HepG2 (cell line): ENCODE data around the gene SRP14. TPM values are rescaled to one million over a fixed set of nuclear protein-coding genes. Genes with fewer than 3 reads are reported as not detected.

ENCODE experiments used
- ATAC-seq: fragments of 200-7000 bp; cut with Tn5 transposase; 3 replicates; pipeline ENCODE4 v1.9.1; 2020; ENCODE audit warnings: mild to moderate bottlenecking, moderate library complexity
- BruUV-seq: library from RNA; stranded (reverse); fragments of 400-500 nt; replicated peaks from 2 replicates; lab custom pipeline; 2021; lab: Mats Ljungman, UMichigan
- CTCF ChIA-PET: fragments of 300-600 bp; formaldehyde crosslinking; extraction: SDS; loops from one replicate; lab custom pipeline; 2021; ENCODE audit warnings: low total read pairs, inconsistent platforms, low intra/inter-chr PET ratio; lab: Yijun Ruan, JAX
- POLR2A ChIA-PET: fragments of 350-600 bp; sonication (Branson Sonifier 250); formaldehyde crosslinking; loops from one replicate; lab custom pipeline; 2020; ENCODE audit warnings: antibody characterized with exemption, inconsistent platforms; lab: Yijun Ruan, JAX
- DNase-seq: peaks from one replicate; pipeline ENCODE4 v3.0.0-alpha.2; 2015; ENCODE audit warnings: low spot score
- FAIRE-seq: peaks from 3 replicates; lab custom pipeline; 2011; peaks lifted over from hg19 to GRCh38; lab: Jason Lieb, UNC
- H2AFZ ChIP-seq: one replicate; pipeline ENCODE4 v1.6.1; 2011; ENCODE audit warnings: low read length, inconsistent platforms
- H3K27ac ChIP-seq: fragments of 300-600 bp; 3 replicates; pipeline ENCODE4 v1.8.0; 2011; ENCODE audit warnings: mixed run types, mild to moderate bottlenecking, mixed read lengths, low read length, inconsistent platforms; ENCODE audit not compliant: insufficient read depth; ENCODE audit errors: extremely low read length
- H3K27me3 ChIP-seq, 2 experiments: fragments of 200-600 bp in 1 of 2; 2 replicates in 1 of 2; 3 replicates in 1 of 2; pipeline versions ENCODE4 v1.6.0 to v1.8.0; 2011; ENCODE audit warnings: low read length in 2 of 2, mild to moderate bottlenecking in 2 of 2, moderate library complexity in 2 of 2, inconsistent platforms in 1 of 2; ENCODE audit not compliant: insufficient read depth in 2 of 2, control insufficient read depth in 1 of 2
- H3K36me3 ChIP-seq, 2 experiments: fragments of 200-600 bp in 1 of 2; replicated peaks in 1 of 2; 2 replicates in 1 of 2; 3 replicates in 1 of 2; pipeline versions ENCODE4 v1.5.1 to v1.8.0; 2011; ENCODE audit warnings: low read length in 2 of 2, inconsistent platforms in 1 of 2; ENCODE audit not compliant: insufficient read depth in 2 of 2, control insufficient read depth in 1 of 2
- H3K4me1 ChIP-seq: 2 replicates; pipeline ENCODE4 v1.5.1; 2012; ENCODE audit warnings: low read length, inconsistent platforms; ENCODE audit not compliant: insufficient read depth
- H3K4me2 ChIP-seq: 2 replicates; pipeline ENCODE4 v1.6.0; 2011; ENCODE audit warnings: low read depth, low read length, inconsistent platforms
- H3K4me3 ChIP-seq, 3 experiments: fragments of 200-600 bp in 1 of 3; sonication (generic), shearing (Covaris generic) in 1 of 3; replicated peaks in 1 of 3; 2 replicates each; pipeline ENCODE4 v1.5.1; 2011 to 2016; ENCODE audit warnings: low read length in 3 of 3, inconsistent platforms in 2 of 3, low read depth in 2 of 3, mild to moderate bottlenecking in 2 of 3, control low read depth in 1 of 3, mixed read lengths in 1 of 3; ENCODE audit not compliant: insufficient read depth in 1 of 3
- H3K79me2 ChIP-seq: one replicate; pipeline ENCODE4 v1.6.1; 2011; ENCODE audit warnings: low read length, inconsistent platforms; ENCODE audit not compliant: insufficient read depth
- H3K9ac ChIP-seq: 2 replicates; pipeline ENCODE4 v1.6.0; 2011; ENCODE audit warnings: mild to moderate bottlenecking, low read depth, low read length, inconsistent platforms; ENCODE audit not compliant: insufficient read depth
- H3K9me3 ChIP-seq: 2 replicates; pipeline ENCODE4 v1.5.1; 2012; ENCODE audit warnings: mild to moderate bottlenecking, low read length
- H4K20me1 ChIP-seq: 2 replicates; pipeline ENCODE4 v1.6.0; 2011; ENCODE audit warnings: inconsistent platforms, mild to moderate bottlenecking, low read length, moderate library complexity; ENCODE audit not compliant: insufficient read depth
- DMTF1 ChIP-seq: sonication (generic); formaldehyde crosslinking; IDR thresholded peaks from 2 replicates; pipeline ENCODE4 v1.4.0; 2020; ENCODE audit warnings: mild to moderate bottlenecking, missing genetic modification reagents
- DZIP1 ChIP-seq: sonication (generic); formaldehyde crosslinking; IDR thresholded peaks from 2 replicates; pipeline ENCODE4 v1.5.0; 2020; ENCODE audit warnings: mild to moderate bottlenecking, missing genetic modification reagents
- GATAD2A ChIP-seq: IDR thresholded peaks from 2 replicates; pipeline ENCODE4 v1.6.1; 2016
- NCOA2 ChIP-seq: sonication (generic); formaldehyde crosslinking; IDR thresholded peaks from 2 replicates; pipeline ENCODE4 v1.8.0; 2022; ENCODE audit warnings: inconsistent platforms
- NFE2L2 ChIP-seq: fragments of 150-350 bp; IDR thresholded peaks from 2 replicates; pipeline ENCODE4 v1.6.1; 2014; ENCODE audit warnings: low read length
- RBFOX2 ChIP-seq: fragments of 200-400 bp; formaldehyde crosslinking; IDR thresholded peaks from 2 replicates; pipeline ENCODE4 v1.6.1; 2017; ENCODE audit warnings: low read depth, mild to moderate bottlenecking, low read length
- TIGD3 ChIP-seq: sonication (generic); formaldehyde crosslinking; IDR thresholded peaks from 2 replicates; pipeline ENCODE4 v1.5.1; 2020; ENCODE audit warnings: mild to moderate bottlenecking, missing genetic modification reagents, borderline replicate concordance
- ZC3H13 ChIP-seq: sonication (generic); formaldehyde crosslinking; IDR thresholded peaks from 2 replicates; pipeline ENCODE4 v1.8.1; 2023; ENCODE audit warnings: mild to moderate bottlenecking, missing genetic modification reagents, moderate library complexity
- ZIK1 ChIP-seq: sonication (generic); formaldehyde crosslinking; IDR thresholded peaks from 2 replicates; pipeline ENCODE4 v1.5.0; 2020; ENCODE audit warnings: mild to moderate bottlenecking, low read depth, missing genetic modification reagents, borderline replicate concordance
- ZNF335 ChIP-seq: sonication (generic); formaldehyde crosslinking; IDR thresholded peaks from 2 replicates; pipeline ENCODE4 v1.4.0; 2020; ENCODE audit warnings: missing genetic modification reagents
- WGBS: methylation state at CpG from one replicate; pipeline ENCODE4 v1.1.6; 2017; ENCODE audit warnings: low lambda C conversion rate; 5-methylcytosine and 5-hydroxymethylcytosine counted together
- in situ Hi-C: cut with HindIII; loops from 2 replicates; pipeline ENCODE4 v1.10.0; 2017; ENCODE audit warnings: low pct_unique_long_range_greater_than_20kb; ENCODE audit not compliant: extremely low pct_ligation_motif_present
- intact Hi-C: fragments of 100-400 bp; cut with micrococcal nuclease; formaldehyde crosslinking; loops from one replicate; pipeline ENCODE4 v1.10.0; 2022; ENCODE audit not compliant: unreplicated experiment
- polyA plus RNA-seq, 8 experiments: library from polyadenylated mRNA; depleted of rRNA in 3 of 8; stranded (reverse) in 7 of 8; unstranded in 1 of 8; fragments of >200 nt; fragmentation: Illumina TruSeq in 4 of 8; extraction: Trizol in 4 of 8; gene quantifications; 2 replicates each; pipeline versions ENCODE4 v1.2.1 to v1.2.3, GENCODE V29; 2011 to 2016; ENCODE audit warnings: low read depth in 4 of 8, missing spikeins in 1 of 8, mixed read lengths in 1 of 8; ENCODE audit not compliant: insufficient read depth in 1 of 8
- total RNA-seq, 5 experiments: library from RNA; depleted of rRNA; stranded (reverse); fragments of >200 nt; fragmentation: Illumina TruSeq; extraction: Trizol; gene quantifications; 2 replicates each; pipeline ENCODE4 v1.2.3, GENCODE V29; 2016; ENCODE audit warnings: low read depth in 1 of 5

Gene SRP14
- total and polyA plus RNA-seq, 2 of the 13 experiments (the other 11 are each of a cell fraction or from before 2014, with no cell fraction given) = 208 to 356 TPM

GRCh38 chr15:40028853-40029252 lies 10.1 kb downstream of the SRP14 start:
- Histone ChIP-seq H3K27ac (no peak overlapping the region), H3K4me2 (no peak overlapping the region), H3K4me3 (no peak overlapping the region), H3K79me2 (no peaks in the 10 kb centered on the region), H3K4me1 (no peaks in the 10 kb centered on the region), H3K9ac (no peak overlapping the region), H3K36me3 (peaks cover 24 to 82% of the 10 kb centered on the region in 2 experiments), H3K9me3 (no peaks in the 10 kb centered on the region), H2AFZ (no peak overlapping the region), H4K20me1 (no peaks in the 10 kb centered on the region), H3K27me3 (no peaks in the 10 kb centered on the region)
- no peak for FAIRE-seq
- no peak for DNase-seq
- ChIA-PET CTCF (no interaction called here), POLR2A (interaction anchor here (1.3 kb wide), 1 partner anchor 26 kb away, joined by 3 read pairs; no protein-coding TSS in a partner anchor)
- no TSS peak for BruUV-seq
- TF ChIP-seq ZIK1 (CRISPR knock-in tag) (no peak), GATAD2A (CRISPR knock-in tag) (no peak), ZC3H13 (CRISPR knock-in tag) (no peak), DMTF1 (CRISPR knock-in tag) (no peak), ZNF335 (CRISPR knock-in tag) (no peak), DZIP1 (CRISPR knock-in tag) (no peak), NCOA2 (no peak), RBFOX2 (no peak), TIGD3 (CRISPR knock-in tag) (no peak), NFE2L2 (no peak)
- in situ Hi-C loops = no loop called here
- intact Hi-C loops = no loop called here
- no peak for ATAC-seq
- WGBS = 83% methylated on average over 3 of the region's 3 CpGs
